GM18951 (cell line): Measurements from ENCODE around the gene AP1M2.
"Not testable (repeated sequence)": the region's sequence is repeated elsewhere in the genome, so short reads cannot be mapped to it uniquely, and the experiment has no call there.

Experiments used
- POLR2A ChIP-seq: IDR thresholded peaks from 4 replicates; pipeline ENCODE4 v1.6.1; 2011; ENCODE audit warnings: mild to moderate bottlenecking; ENCODE audit not compliant: insufficient read length, insufficient read depth; ENCODE audit errors: extremely low read depth
- in situ Hi-C: fragments of 300-500 bp; cut with MboI; formaldehyde crosslinking; loops from one replicate; pipeline ENCODE4 v1.12.0; 2022; ENCODE audit warnings: low sequenced_read_pairs, mixed read lengths, inconsistent platforms; ENCODE audit not compliant: unreplicated experiment

The AP1M2 gene

GRCh38 chr19:10532457-10532856 is 54.7 kb downstream of the AP1M2 start:
- TF ChIP-seq POLR2A: no peak
- in situ Hi-C loops: no loop called here

GRCh38 chr19:10526887-10527286 is 60.2 kb downstream of the AP1M2 start:
- in situ Hi-C loops: not testable (repeated sequence)

DNA sequence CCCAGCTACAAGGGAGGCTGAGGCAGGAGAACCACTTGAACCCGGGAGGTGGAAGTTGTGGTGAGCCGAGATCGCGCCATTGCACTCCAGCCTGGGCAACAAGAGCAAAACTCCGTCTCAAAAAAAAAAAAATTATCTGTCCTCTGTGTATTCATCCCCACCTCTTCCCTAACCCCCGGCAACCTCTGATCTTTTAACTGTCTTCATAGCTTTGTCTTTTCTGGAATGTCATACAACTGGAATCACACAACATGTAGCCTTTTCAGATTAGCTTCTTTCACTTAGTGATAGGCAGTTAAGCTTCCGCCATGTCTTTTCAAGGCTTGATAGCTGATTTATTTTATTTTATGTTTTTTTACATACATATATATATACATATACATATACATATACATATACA is 61.5 kb downstream of the AP1M2 start:
- in situ Hi-C loops: no loop called here
- TF ChIP-seq POLR2A: no peak

- in situ Hi-C loops: no loop called here
- TF ChIP-seq POLR2A: no peak
Measured at GRCh38 chr19:10523135-10523636, 63.9 kb downstream of the AP1M2 start.
